SK-N-SH (cell line): Measurements from ENCODE around the gene LDLRAD1.

ENCODE experiments used
- MEF2A ChIP-seq: IDR thresholded peaks from 2 replicates; pipeline ENCODE4 v1.4.0; 2012; ENCODE audit warnings: low read depth, borderline replicate concordance
- POLR2AphosphoS5 ChIP-seq: IDR thresholded peaks from 2 replicates; pipeline ENCODE4 v1.6.1; 2012; ENCODE audit warnings: low read depth, low read length
- RAD21 ChIP-seq: IDR thresholded peaks from 2 replicates; pipeline ENCODE4 v1.6.1; 2012; ENCODE audit warnings: mild to moderate bottlenecking, low read length
- TEAD4 ChIP-seq: IDR thresholded peaks from 2 replicates; pipeline ENCODE4 v1.4.0; 2012; ENCODE audit warnings: mild to moderate bottlenecking, borderline replicate concordance; ENCODE audit not compliant: insufficient read depth
- TF ChIP-seq, protein P1 (sequence below): fragments of 200-600 bp; sonication (generic); IDR thresholded peaks from 2 replicates; pipeline ENCODE4 v1.6.1; 2017; ENCODE audit warnings: antibody characterized with exemption, mild to moderate bottlenecking, moderate library complexity

- TF ChIP-seq POLR2AphosphoS5 (no peak), TEAD4 (no peak), RAD21 (peak; percentile 63), MEF2A (no peak)
- TF ChIP-seq, protein P1, sequence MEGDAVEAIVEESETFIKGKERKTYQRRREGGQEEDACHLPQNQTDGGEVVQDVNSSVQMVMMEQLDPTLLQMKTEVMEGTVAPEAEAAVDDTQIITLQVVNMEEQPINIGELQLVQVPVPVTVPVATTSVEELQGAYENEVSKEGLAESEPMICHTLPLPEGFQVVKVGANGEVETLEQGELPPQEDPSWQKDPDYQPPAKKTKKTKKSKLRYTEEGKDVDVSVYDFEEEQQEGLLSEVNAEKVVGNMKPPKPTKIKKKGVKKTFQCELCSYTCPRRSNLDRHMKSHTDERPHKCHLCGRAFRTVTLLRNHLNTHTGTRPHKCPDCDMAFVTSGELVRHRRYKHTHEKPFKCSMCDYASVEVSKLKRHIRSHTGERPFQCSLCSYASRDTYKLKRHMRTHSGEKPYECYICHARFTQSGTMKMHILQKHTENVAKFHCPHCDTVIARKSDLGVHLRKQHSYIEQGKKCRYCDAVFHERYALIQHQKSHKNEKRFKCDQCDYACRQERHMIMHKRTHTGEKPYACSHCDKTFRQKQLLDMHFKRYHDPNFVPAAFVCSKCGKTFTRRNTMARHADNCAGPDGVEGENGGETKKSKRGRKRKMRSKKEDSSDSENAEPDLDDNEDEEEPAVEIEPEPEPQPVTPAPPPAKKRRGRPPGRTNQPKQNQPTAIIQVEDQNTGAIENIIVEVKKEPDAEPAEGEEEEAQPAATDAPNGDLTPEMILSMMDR, result peak; percentile 71
These were observed 58.2 kb downstream of the LDLRAD1 start for GRCh38 chr1:53959664-53960250.
